GM23338 (cell line): ENCODE results near the gene TAAR5. TPM values are rescaled to one million over a fixed set of nuclear protein-coding genes. Genes with fewer than 3 reads are reported as not detected.

Experiments used
- ATAC-seq: fragments of 200-7000 bp; cut with Tn5 transposase; 3 replicates; pipeline ENCODE4 v1.9.1; 2020
- DNase-seq: peaks from one replicate; pipeline ENCODE4 v3.0.0-alpha.2; 2015; ENCODE audit warnings: low spot score
- H2AFZ ChIP-seq: fragments of 200-600 bp; sonication (generic); 2 replicates; pipeline ENCODE4 v1.8.0; 2016; ENCODE audit warnings: antibody characterized with exemption, mild to moderate bottlenecking, moderate library complexity
- H3F3A ChIP-seq: fragments of 200-600 bp; sonication (generic); replicated peaks from 2 replicates; pipeline ENCODE4 v1.8.0; 2017; ENCODE audit warnings: antibody characterized with exemption, mixed run types, low read depth
- H3K27ac ChIP-seq: fragments of 200-600 bp; sonication (generic); 2 replicates; pipeline ENCODE4 v1.6.1; 2016; ENCODE audit warnings: low read depth
- H3K27me3 ChIP-seq: fragments of 200-600 bp; sonication (generic); 2 replicates; pipeline ENCODE4 v1.8.0; 2016; ENCODE audit warnings: mild to moderate bottlenecking, mixed run types, moderate library complexity; ENCODE audit not compliant: insufficient read depth
- H3K36me3 ChIP-seq: fragments of 200-600 bp; sonication (generic); 2 replicates; pipeline ENCODE4 v1.8.0; 2016; ENCODE audit warnings: mild to moderate bottlenecking; ENCODE audit not compliant: insufficient read depth
- H3K4me1 ChIP-seq: fragments of 200-600 bp; sonication (generic); 2 replicates; pipeline ENCODE4 v1.8.0; 2016; ENCODE audit warnings: mild to moderate bottlenecking, moderate library complexity; ENCODE audit not compliant: insufficient read depth
- H3K4me2 ChIP-seq: fragments of 200-600 bp; sonication (generic); 2 replicates; pipeline ENCODE4 v1.7.1; 2017; ENCODE audit warnings: mixed run types
- H3K4me3 ChIP-seq: fragments of 200-600 bp; sonication (generic); 2 replicates; pipeline ENCODE4 v1.6.1; 2016; ENCODE audit warnings: mixed run types
- H3K79me2 ChIP-seq: fragments of 200-600 bp; sonication (generic); replicated peaks from 2 replicates; pipeline ENCODE4 v1.8.0; 2017; ENCODE audit warnings: mild to moderate bottlenecking; ENCODE audit not compliant: insufficient read depth
- H3K9me2 ChIP-seq: fragments of 200-600 bp; sonication (generic); 2 replicates; pipeline ENCODE4 v1.8.0; 2017; ENCODE audit not compliant: insufficient read depth
- H4K20me1 ChIP-seq: fragments of 200-600 bp; sonication (generic); replicated peaks from 2 replicates; pipeline ENCODE4 v1.8.0; 2017; ENCODE audit warnings: mild to moderate bottlenecking; ENCODE audit not compliant: insufficient read depth
- H3K27ac Mint-ChIP-seq: 2 replicates; pipeline ENCODE4 v1.8.0; 2020; ENCODE audit warnings: inconsistent platforms, mild to moderate bottlenecking, moderate library complexity, mixed read lengths
- H3K27me3 Mint-ChIP-seq: 3 replicates; pipeline ENCODE4 v1.8.0; 2022; ENCODE audit warnings: low read depth, mild to moderate bottlenecking, moderate library complexity, mixed read lengths, inconsistent platforms; ENCODE audit not compliant: insufficient read depth, poor library complexity
- H3K36me3 Mint-ChIP-seq: 3 replicates; pipeline ENCODE4 v1.8.0; 2021; ENCODE audit warnings: low read depth, mild to moderate bottlenecking, inconsistent platforms, moderate library complexity, mixed read lengths
- H3K4me1 Mint-ChIP-seq: 3 replicates; pipeline ENCODE4 v1.8.0; 2020; ENCODE audit warnings: mild to moderate bottlenecking, inconsistent platforms, mixed read lengths
- H3K4me3 Mint-ChIP-seq: 3 replicates; pipeline ENCODE4 v1.8.0; 2021; ENCODE audit warnings: moderate library complexity, mild to moderate bottlenecking, inconsistent platforms, mixed read lengths
- H3K9me3 Mint-ChIP-seq: 3 replicates; pipeline ENCODE4 v1.8.0; 2020; ENCODE audit warnings: moderate library complexity, mild to moderate bottlenecking, inconsistent platforms, mixed read lengths
- CREB1 ChIP-seq: fragments of 250-450 bp; sonication (Bioruptor Pico); IDR thresholded peaks from 2 replicates; pipeline ENCODE4 v1.5.0; 2020; ENCODE audit warnings: low read depth, mild to moderate bottlenecking, moderate library complexity
- CTCF ChIP-seq, 2 experiments: fragments of 200-600 bp in 1 of 2; sonication (generic) in 1 of 2; conservative IDR thresholded peaks; 2 replicates each; pipeline versions ENCODE4 v1.5.1 to v1.6.1; 2016 to 2017; ENCODE audit warnings: antibody characterized with exemption in 2 of 2, low read depth in 2 of 2, mild to moderate bottlenecking in 2 of 2, moderate library complexity in 1 of 2
- EZH2 ChIP-seq: fragments of 200-600 bp; sonication (generic); IDR thresholded peaks from one replicate; pipeline ENCODE4 v1.8.0; 2017; ENCODE audit warnings: antibody characterized with exemption, mild to moderate bottlenecking, low read depth; ENCODE audit not compliant: unreplicated experiment
- EZH2phosphoT487 ChIP-seq: fragments of 200-600 bp; sonication (generic); IDR thresholded peaks from one replicate; pipeline ENCODE4 v1.8.1; 2018; ENCODE audit warnings: antibody characterized with exemption; ENCODE audit not compliant: unreplicated experiment
- NANOG ChIP-seq: IDR thresholded peaks from 2 replicates; pipeline ENCODE4 v1.6.1; 2016; ENCODE audit warnings: antibody characterized with exemption, borderline replicate concordance
- STAT1 ChIP-seq: IDR thresholded peaks from one replicate; pipeline ENCODE4 v1.6.1; 2016; ENCODE audit warnings: antibody characterized with exemption; ENCODE audit not compliant: unreplicated experiment
- ZNF331 ChIP-seq: fragments of 250-450 bp; sonication (Bioruptor Pico); IDR thresholded peaks from 2 replicates; pipeline ENCODE4 v1.5.0; 2020; ENCODE audit warnings: low read depth, mild to moderate bottlenecking, moderate library complexity
- polyA plus RNA-seq: library from polyadenylated mRNA; unstranded; fragments of >200 nt; fragmentation: Nextera tagmentation; extraction: Ambion mirVana; gene quantifications from 2 replicates; pipeline ENCODE4 v1.2.1, GENCODE V29; 2016
- total RNA-seq: library from RNA; depleted of rRNA; stranded (reverse); fragments of >200 nt; shearing (Covaris generic); gene quantifications from 2 replicates; pipeline ENCODE4 v1.2.3, GENCODE V29; 2014
- TF ChIP-seq, protein P1 (sequence below): fragments of 250-450 bp; sonication (Bioruptor Pico); IDR thresholded peaks from 2 replicates; pipeline ENCODE4 v1.5.0; 2020; ENCODE audit warnings: mild to moderate bottlenecking, moderate library complexity
- TF ChIP-seq, protein P2 (sequence below): IDR thresholded peaks from one replicate; pipeline ENCODE4 v1.6.1; 2018; ENCODE audit warnings: antibody characterized with exemption; ENCODE audit not compliant: unreplicated experiment

The TAAR5 gene
- total and polyA plus RNA-seq, 2 experiments from 2014 or later = not detected

GRCh38 chr6:132614554-132614953, 25.0 kb upstream of the TAAR5 start:
- Histone ChIP-seq H3K27me3 (no peaks in the 10 kb centered on the region), H3K4me2 (no peak overlapping the region), H3K36me3 (no peaks in the 10 kb centered on the region), H3K4me1 (no peaks in the 10 kb centered on the region), H3K27ac (no peak overlapping the region), H3F3A (no peaks in the 10 kb centered on the region), H3K9me2 (no peaks in the 10 kb centered on the region), H3K79me2 (no peaks in the 10 kb centered on the region), H3K4me3 (no peak overlapping the region), H2AFZ (no peak overlapping the region), H4K20me1 (no peaks in the 10 kb centered on the region)
- no peak overlapping the region for H3K4me3 Mint-ChIP-seq
- TF ChIP-seq NANOG (no peak), ZNF331 (CRISPR knock-in tag) (no peak), CTCF (conservative IDR thresholded peaks at IDR 0.05; ENCODE audit: low read depth in 2 of 2) (no peak), STAT1 (no peak), CREB1 (CRISPR knock-in tag) (no peak), EZH2 (no peak), EZH2phosphoT487 (no peak)
- TF ChIP-seq, protein P1, sequence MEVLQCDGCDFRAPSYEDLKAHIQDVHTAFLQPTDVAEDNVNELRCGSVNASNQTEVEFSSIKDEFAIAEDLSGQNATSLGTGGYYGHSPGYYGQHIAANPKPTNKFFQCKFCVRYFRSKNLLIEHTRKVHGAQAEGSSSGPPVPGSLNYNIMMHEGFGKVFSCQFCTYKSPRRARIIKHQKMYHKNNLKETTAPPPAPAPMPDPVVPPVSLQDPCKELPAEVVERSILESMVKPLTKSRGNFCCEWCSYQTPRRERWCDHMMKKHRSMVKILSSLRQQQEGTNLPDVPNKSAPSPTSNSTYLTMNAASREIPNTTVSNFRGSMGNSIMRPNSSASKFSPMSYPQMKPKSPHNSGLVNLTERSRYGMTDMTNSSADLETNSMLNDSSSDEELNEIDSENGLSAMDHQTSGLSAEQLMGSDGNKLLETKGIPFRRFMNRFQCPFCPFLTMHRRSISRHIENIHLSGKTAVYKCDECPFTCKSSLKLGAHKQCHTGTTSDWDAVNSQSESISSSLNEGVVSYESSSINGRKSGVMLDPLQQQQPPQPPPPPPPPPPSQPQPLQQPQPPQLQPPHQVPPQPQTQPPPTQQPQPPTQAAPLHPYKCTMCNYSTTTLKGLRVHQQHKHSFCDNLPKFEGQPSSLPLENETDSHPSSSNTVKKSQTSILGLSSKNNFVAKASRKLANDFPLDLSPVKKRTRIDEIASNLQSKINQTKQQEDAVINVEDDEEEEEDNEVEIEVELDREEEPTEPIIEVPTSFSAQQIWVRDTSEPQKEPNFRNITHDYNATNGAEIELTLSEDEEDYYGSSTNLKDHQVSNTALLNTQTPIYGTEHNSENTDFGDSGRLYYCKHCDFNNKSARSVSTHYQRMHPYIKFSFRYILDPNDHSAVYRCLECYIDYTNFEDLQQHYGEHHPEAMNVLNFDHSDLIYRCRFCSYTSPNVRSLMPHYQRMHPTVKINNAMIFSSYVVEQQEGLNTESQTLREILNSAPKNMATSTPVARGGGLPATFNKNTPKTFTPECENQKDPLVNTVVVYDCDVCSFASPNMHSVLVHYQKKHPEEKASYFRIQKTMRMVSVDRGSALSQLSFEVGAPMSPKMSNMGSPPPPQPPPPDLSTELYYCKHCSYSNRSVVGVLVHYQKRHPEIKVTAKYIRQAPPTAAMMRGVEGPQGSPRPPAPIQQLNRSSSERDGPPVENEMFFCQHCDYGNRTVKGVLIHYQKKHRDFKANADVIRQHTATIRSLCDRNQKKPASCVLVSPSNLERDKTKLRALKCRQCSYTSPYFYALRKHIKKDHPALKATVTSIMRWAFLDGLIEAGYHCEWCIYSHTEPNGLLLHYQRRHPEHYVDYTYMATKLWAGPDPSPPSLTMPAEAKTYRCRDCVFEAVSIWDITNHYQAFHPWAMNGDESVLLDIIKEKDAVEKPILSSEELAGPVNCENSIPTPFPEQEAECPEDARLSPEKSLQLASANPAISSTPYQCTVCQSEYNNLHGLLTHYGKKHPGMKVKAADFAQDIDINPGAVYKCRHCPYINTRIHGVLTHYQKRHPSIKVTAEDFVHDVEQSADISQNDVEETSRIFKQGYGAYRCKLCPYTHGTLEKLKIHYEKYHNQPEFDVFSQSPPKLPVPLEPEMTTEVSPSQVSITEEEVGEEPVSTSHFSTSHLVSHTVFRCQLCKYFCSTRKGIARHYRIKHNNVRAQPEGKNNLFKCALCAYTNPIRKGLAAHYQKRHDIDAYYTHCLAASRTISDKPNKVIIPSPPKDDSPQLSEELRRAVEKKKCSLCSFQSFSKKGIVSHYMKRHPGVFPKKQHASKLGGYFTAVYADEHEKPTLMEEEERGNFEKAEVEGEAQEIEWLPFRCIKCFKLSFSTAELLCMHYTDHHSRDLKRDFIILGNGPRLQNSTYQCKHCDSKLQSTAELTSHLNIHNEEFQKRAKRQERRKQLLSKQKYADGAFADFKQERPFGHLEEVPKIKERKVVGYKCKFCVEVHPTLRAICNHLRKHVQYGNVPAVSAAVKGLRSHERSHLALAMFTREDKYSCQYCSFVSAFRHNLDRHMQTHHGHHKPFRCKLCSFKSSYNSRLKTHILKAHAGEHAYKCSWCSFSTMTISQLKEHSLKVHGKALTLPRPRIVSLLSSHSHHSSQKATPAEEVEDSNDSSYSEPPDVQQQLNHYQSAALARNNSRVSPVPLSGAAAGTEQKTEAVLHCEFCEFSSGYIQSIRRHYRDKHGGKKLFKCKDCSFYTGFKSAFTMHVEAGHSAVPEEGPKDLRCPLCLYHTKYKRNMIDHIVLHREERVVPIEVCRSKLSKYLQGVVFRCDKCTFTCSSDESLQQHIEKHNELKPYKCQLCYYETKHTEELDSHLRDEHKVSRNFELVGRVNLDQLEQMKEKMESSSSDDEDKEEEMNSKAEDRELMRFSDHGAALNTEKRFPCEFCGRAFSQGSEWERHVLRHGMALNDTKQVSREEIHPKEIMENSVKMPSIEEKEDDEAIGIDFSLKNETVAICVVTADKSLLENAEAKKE (CRISPR knock-in tag) = no peak
- TF ChIP-seq, protein P2, sequence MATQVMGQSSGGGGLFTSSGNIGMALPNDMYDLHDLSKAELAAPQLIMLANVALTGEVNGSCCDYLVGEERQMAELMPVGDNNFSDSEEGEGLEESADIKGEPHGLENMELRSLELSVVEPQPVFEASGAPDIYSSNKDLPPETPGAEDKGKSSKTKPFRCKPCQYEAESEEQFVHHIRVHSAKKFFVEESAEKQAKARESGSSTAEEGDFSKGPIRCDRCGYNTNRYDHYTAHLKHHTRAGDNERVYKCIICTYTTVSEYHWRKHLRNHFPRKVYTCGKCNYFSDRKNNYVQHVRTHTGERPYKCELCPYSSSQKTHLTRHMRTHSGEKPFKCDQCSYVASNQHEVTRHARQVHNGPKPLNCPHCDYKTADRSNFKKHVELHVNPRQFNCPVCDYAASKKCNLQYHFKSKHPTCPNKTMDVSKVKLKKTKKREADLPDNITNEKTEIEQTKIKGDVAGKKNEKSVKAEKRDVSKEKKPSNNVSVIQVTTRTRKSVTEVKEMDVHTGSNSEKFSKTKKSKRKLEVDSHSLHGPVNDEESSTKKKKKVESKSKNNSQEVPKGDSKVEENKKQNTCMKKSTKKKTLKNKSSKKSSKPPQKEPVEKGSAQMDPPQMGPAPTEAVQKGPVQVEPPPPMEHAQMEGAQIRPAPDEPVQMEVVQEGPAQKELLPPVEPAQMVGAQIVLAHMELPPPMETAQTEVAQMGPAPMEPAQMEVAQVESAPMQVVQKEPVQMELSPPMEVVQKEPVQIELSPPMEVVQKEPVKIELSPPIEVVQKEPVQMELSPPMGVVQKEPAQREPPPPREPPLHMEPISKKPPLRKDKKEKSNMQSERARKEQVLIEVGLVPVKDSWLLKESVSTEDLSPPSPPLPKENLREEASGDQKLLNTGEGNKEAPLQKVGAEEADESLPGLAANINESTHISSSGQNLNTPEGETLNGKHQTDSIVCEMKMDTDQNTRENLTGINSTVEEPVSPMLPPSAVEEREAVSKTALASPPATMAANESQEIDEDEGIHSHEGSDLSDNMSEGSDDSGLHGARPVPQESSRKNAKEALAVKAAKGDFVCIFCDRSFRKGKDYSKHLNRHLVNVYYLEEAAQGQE = no peak
- H3K27me3 Mint-ChIP-seq = no peaks in the 10 kb centered on the region
- DNase-seq = no peak
- peaks cover 4% of the 10 kb centered on the region; the same call in 2 of the 3 replicates for H3K4me1 Mint-ChIP-seq
- no peaks in the 10 kb centered on the region for H3K36me3 Mint-ChIP-seq
- H3K27ac Mint-ChIP-seq = no peak overlapping the region
- no peak for ATAC-seq
- no peaks in the 10 kb centered on the region for H3K9me3 Mint-ChIP-seq
